Measurements from ENCODE around the gene ACY1. TPM values are rescaled to one million over a fixed set of nuclear protein-coding genes. Genes with fewer than 3 reads are reported as not detected.

The ACY1 gene
- polyA plus RNA-seq, 1 donor (not counting 4 experiments of a cell fraction or from before 2014, with no cell fraction given), result 71.8 TPM

DNA sequence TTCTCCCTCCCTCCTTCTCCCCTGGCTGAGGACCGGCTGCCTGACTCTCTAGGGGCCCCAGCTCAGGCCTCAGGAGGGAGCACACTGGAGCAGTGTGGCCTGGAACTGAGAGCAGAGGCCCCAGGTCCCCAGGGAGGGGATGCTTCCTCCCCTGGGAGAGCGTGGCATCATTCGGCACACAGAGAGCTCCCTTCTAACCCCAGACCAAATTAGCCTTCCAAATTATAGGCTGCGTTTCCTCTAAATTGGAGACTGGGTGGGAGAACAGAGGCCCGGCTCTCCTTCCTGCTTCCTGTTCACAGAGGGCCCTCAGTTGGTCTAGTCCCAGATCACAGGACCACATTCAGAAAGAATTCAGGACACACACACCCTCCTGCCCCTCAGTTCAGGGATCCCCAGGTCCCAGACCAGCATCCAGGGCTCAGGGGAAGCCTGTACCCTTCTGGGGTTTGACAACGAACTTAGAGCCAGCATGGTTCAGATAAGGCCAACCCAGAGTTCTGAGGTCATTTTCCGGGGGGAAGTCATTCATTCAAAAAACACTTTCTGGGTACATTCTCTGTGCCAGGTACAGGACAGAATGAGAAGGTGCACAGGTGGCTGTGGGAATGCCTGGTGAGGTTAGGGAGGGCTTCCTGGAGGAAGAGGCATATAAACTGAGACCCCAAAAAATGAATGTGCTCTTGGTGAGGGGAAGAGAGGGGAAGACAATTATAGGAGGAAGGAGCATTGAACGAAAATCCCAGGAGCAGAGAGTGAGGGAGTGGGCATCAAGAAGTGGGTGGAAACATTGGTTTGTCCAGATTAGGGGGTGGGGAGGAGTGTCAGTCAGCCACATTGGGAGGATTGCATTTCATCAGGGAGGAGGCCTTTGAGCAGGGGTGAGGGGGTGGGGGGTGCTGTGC is 40.8 kb downstream of the ACY1 start:
- Histone ChIP-seq H3K4me1 (ENCODE audit: control insufficient read depth, extremely low read depth, insufficient read depth, low read length) (peaks cover 5% of the 10 kb centered on the region), H3K9ac (ENCODE audit: control insufficient read depth, extremely low read depth, insufficient read depth, low read length) (no peak overlapping the region), H2AFZ (ENCODE audit: control insufficient read depth, low read length) (no peak overlapping the region), H3K9me1 (ENCODE audit: control insufficient read depth, extremely low read depth, insufficient read depth, low read length) (no peaks in the 10 kb centered on the region), H4K20me1 (ENCODE audit: control insufficient read depth, extremely low read depth, insufficient read depth, low read length) (no peaks in the 10 kb centered on the region), H3K27ac (ENCODE audit: control insufficient read depth, insufficient read depth, low read length) (no peak overlapping the region), H3K27me3 (ENCODE audit: control insufficient read depth, extremely low read depth, insufficient read depth, low read length) (no peaks in the 10 kb centered on the region), H3K9me3 (ENCODE audit: control insufficient read depth, low read depth, low read length) (no peaks in the 10 kb centered on the region), H3K36me3 (ENCODE audit: control insufficient read depth in 2 of 2, extremely low read depth in 1 of 2, insufficient read depth in 2 of 2, low read length in 2 of 2) (no peaks in the 10 kb centered on the region), H3K79me2 (ENCODE audit: control insufficient read depth, insufficient read depth, low read length) (no peaks in the 10 kb centered on the region), H3K4me3 (ENCODE audit: control insufficient read depth in 2 of 3, extremely low read depth in 1 of 3, insufficient read depth in 2 of 3, low read depth in 1 of 3, low read length in 3 of 3) (no peak overlapping the region), H3K4me2 (ENCODE audit: control insufficient read depth, extremely low read depth, insufficient read depth, low read depth, low read length) (no peak overlapping the region)
- TF ChIP-seq CTCF (optimal IDR thresholded peaks at IDR 0.05 in 1 of 3, IDR thresholded peaks at IDR 0.05 in 1 of 3, conservative IDR thresholded peaks at IDR 0.05 in 1 of 3; ENCODE audit: extremely low read depth in 1 of 3, insufficient read depth in 2 of 3, low read length in 3 of 3), result no peak
- no peak for TF ChIP-seq EZH2 (IDR thresholded peaks at IDR 0.05; ENCODE audit: low read length)
- FAIRE-seq, result no peak
- dilution Hi-C loops (cut with MboI; ENCODE audit: extremely low pct_ligation_motif_present, low sequenced_read_pairs), result no loop called here
- no peak for DNase-seq (ENCODE audit: low read depth, low spot score)

DNA sequence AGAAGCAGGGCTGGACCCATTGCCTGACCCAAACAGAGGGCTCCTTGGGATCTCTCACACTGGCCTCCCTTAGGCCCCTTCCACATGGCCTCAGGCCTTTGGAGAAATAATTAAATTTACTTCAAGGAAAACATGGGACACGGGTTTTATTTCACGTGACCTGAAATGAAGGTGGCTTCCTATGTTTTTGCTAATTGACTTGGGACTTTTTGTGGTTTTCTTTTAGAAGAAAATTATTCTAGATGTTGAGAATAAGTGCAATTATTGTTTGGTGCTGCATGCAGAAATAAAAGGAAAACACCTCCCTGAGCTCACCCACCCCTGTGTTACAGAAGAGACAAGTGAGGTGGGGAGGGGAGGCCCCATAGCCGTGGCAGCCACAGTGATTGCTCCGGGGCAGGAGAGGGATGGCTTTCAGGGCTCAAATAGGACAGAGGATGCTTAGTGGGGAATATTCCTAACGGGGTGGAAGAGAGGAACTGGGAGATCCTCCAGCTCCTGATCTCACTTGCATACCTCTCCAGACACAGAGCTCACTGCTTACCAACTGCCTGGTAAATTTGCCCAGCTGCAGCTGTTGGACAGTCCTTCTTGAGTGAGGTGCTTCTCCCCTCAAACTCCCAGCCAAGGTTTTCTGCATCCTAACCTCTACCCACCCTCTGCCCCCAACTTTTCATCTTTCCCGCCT is 41.6 kb downstream of the ACY1 start:
- no peak overlapping the region for H3K4me3 ChIP-seq (ENCODE audit: control insufficient read depth in 2 of 3, extremely low read depth in 1 of 3, insufficient read depth in 2 of 3, low read depth in 1 of 3, low read length in 3 of 3)
- no peaks in the 10 kb centered on the region for H3K9me1 ChIP-seq (ENCODE audit: control insufficient read depth, extremely low read depth, insufficient read depth, low read length)
- no peaks in the 10 kb centered on the region for H3K79me2 ChIP-seq (ENCODE audit: control insufficient read depth, insufficient read depth, low read length)
- H3K27me3 ChIP-seq (ENCODE audit: control insufficient read depth, extremely low read depth, insufficient read depth, low read length), result no peaks in the 10 kb centered on the region
- H3K36me3 ChIP-seq (ENCODE audit: control insufficient read depth in 2 of 2, extremely low read depth in 1 of 2, insufficient read depth in 2 of 2, low read length in 2 of 2), result no peaks in the 10 kb centered on the region
- H3K9me3 ChIP-seq (ENCODE audit: control insufficient read depth, low read depth, low read length), result no peaks in the 10 kb centered on the region
- no peak overlapping the region for H3K27ac ChIP-seq (ENCODE audit: control insufficient read depth, insufficient read depth, low read length)
- TF ChIP-seq CTCF (optimal IDR thresholded peaks at IDR 0.05 in 1 of 3, IDR thresholded peaks at IDR 0.05 in 1 of 3, conservative IDR thresholded peaks at IDR 0.05 in 1 of 3; ENCODE audit: extremely low read depth in 1 of 3, insufficient read depth in 2 of 3, low read length in 3 of 3) (no peak), EZH2 (IDR thresholded peaks at IDR 0.05; ENCODE audit: low read length) (no peak)
- H3K9ac ChIP-seq (ENCODE audit: control insufficient read depth, extremely low read depth, insufficient read depth, low read length), result no peak overlapping the region
- H2AFZ ChIP-seq (ENCODE audit: control insufficient read depth, low read length), result no peak overlapping the region
- no peak for DNase-seq (ENCODE audit: low read depth, low spot score)
- FAIRE-seq, result peak; percentile 52
- H3K4me2 ChIP-seq (ENCODE audit: control insufficient read depth, extremely low read depth, insufficient read depth, low read depth, low read length), result no peak overlapping the region
- dilution Hi-C loops (cut with MboI; ENCODE audit: extremely low pct_ligation_motif_present, low sequenced_read_pairs), result no loop called here
- H3K4me1 ChIP-seq (ENCODE audit: control insufficient read depth, extremely low read depth, insufficient read depth, low read length), result peaks cover 11% of the 10 kb centered on the region
- H4K20me1 ChIP-seq (ENCODE audit: control insufficient read depth, extremely low read depth, insufficient read depth, low read length), result no peaks in the 10 kb centered on the region
